ENCODE data around the gene ILK.

ILK gene

DNA sequence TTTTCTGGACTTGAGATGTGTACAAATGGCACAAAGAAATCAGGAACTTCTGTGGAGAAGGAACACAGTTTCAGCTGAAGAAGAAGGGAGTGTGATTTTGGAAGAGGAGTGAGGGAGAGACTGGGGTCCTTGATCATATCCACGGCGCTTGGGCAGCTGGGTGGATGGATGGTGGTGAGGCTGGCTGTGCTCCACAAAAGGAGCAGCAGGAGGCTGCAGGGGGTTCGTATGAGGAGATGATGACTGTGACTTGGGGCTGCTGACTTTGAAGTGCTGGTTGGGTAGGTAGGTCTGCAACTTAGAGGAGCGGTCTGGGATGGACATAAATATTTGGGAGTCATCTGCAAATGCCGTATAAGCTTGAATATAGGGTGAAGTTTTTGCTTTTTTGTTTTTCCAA is 53.4 kb downstream of the ILK start:
- DNase-seq (ENCODE audit: low read depth in 2 of 2), result no peak

DNA sequence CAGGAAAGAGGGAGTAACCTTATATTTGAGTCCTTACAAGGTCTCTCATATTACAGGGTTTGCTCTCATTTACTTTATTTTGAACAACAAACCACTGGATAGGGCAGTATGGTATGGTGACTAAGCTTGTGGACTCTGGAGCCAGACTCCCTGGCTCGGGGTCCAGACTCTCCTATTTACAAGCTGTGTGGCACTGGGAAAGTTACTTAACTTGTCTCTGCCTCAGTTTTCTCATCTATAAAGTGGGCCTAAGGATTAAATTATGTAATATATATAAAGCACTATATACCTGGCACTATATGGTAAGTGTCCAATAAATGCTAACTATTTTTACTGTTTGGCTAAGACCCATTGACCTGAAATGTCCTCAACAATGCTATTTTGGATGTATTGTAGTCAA is 53.8 kb downstream of the ILK start:
- DNase-seq (ENCODE audit: low read depth in 2 of 2), result no peak

DNA sequence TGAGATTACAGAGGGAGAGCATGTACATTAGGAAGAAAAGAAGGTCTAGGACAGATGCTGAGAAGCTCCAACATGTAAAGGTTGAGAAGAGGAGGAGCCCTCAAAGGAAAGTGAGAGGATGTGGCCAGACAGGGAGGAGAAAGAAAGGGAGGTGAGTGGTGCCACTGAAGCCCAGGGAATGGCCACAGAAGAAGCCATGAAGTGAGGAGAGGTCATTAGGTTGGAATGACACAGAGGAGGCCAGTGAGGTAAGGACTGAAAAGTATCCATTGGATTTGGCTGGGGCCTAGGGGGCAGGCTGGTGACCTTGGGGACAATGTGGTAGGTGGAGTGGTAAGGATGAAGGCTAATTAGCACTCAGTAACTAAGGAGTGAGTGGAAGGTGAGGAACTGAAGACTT is 55.1 kb downstream of the ILK start:
- DNase-seq (ENCODE audit: low read depth in 2 of 2), result no peak

Data from stimulated activated CD8-positive, alpha-beta memory T cell treated with anti-CD3 and anti-CD28 coated beads, Interleukin-2, amount 100 ng/mL, for 48 hours (primary cell).